Breast epithelium (tissue), 3 donors: ENCODE measurements around the gene CLN6.

Source experiments
- POLR2AphosphoS5 ChIP-seq, 3 donors: sonication (generic); formaldehyde crosslinking; IDR thresholded peaks; one replicate each; pipeline ENCODE4 v1.6.1; 2017; ENCODE audit warnings: antibody characterized with exemption in 3 of 3
- TF ChIP-seq, protein P1 (sequence below), 3 donors: fragments of 450-650 bp; IDR thresholded peaks; one replicate each; pipeline ENCODE4 v1.5.1; 2016 to 2017; ENCODE audit warnings: antibody characterized with exemption in 3 of 3, mild to moderate bottlenecking in 3 of 3, moderate library complexity in 3 of 3

DNA sequence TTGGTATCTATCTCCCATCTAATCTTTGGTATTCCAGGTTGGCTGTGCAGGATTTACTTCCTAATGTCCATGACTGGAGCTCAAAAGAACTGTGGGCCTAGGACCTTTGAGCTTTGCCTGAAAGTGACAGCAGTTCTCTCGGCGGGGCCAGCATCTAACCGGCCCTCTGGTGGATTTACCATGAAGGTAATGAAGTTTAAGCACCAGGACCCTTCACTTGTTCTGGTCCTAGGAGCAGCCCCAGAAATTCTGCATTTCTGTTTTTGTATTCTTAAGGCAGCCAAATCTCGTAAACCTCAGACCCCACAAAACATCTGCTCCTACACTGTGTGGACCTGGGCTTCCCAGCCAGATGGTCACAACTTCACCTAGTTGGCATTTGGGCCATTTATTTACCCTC, 37.4 kb downstream of the CLN6 start:
- TF ChIP-seq, protein P1, sequence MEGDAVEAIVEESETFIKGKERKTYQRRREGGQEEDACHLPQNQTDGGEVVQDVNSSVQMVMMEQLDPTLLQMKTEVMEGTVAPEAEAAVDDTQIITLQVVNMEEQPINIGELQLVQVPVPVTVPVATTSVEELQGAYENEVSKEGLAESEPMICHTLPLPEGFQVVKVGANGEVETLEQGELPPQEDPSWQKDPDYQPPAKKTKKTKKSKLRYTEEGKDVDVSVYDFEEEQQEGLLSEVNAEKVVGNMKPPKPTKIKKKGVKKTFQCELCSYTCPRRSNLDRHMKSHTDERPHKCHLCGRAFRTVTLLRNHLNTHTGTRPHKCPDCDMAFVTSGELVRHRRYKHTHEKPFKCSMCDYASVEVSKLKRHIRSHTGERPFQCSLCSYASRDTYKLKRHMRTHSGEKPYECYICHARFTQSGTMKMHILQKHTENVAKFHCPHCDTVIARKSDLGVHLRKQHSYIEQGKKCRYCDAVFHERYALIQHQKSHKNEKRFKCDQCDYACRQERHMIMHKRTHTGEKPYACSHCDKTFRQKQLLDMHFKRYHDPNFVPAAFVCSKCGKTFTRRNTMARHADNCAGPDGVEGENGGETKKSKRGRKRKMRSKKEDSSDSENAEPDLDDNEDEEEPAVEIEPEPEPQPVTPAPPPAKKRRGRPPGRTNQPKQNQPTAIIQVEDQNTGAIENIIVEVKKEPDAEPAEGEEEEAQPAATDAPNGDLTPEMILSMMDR (IDR thresholded peaks at IDR 0.05): no peak
- TF ChIP-seq POLR2AphosphoS5 (IDR thresholded peaks at IDR 0.05): no peak
